ENCODE results near the gene NCOA7.

DNA sequence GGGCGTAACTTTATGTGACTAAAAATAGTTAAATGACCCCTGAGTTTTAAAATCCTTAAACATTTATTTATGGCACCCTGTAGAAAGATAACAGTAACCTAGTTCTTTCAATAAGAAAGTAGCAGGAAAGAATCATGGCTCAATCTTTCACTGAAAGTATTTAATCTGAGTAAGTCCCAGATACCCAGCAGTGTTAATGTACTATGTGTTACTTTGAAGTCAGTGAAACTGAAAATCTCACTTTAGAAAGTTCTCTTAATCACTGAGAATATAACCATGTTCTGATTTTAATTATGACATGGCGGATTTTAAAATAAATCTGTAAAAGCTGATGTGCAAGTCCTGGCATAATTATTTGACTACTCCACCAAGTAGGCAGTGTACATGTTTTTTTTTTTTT lies 49.4 kb upstream of the NCOA7 start:
- TF ChIP-seq, protein P1, sequence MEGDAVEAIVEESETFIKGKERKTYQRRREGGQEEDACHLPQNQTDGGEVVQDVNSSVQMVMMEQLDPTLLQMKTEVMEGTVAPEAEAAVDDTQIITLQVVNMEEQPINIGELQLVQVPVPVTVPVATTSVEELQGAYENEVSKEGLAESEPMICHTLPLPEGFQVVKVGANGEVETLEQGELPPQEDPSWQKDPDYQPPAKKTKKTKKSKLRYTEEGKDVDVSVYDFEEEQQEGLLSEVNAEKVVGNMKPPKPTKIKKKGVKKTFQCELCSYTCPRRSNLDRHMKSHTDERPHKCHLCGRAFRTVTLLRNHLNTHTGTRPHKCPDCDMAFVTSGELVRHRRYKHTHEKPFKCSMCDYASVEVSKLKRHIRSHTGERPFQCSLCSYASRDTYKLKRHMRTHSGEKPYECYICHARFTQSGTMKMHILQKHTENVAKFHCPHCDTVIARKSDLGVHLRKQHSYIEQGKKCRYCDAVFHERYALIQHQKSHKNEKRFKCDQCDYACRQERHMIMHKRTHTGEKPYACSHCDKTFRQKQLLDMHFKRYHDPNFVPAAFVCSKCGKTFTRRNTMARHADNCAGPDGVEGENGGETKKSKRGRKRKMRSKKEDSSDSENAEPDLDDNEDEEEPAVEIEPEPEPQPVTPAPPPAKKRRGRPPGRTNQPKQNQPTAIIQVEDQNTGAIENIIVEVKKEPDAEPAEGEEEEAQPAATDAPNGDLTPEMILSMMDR (IDR thresholded peaks at IDR 0.05; ENCODE audit: low read length): no peak
- TF ChIP-seq EZH2 (IDR thresholded peaks at IDR 0.05; ENCODE audit: borderline replicate concordance, low read length): no peak
